ENCODE data around the gene ABHD12.

ABHD12 gene

DNA sequence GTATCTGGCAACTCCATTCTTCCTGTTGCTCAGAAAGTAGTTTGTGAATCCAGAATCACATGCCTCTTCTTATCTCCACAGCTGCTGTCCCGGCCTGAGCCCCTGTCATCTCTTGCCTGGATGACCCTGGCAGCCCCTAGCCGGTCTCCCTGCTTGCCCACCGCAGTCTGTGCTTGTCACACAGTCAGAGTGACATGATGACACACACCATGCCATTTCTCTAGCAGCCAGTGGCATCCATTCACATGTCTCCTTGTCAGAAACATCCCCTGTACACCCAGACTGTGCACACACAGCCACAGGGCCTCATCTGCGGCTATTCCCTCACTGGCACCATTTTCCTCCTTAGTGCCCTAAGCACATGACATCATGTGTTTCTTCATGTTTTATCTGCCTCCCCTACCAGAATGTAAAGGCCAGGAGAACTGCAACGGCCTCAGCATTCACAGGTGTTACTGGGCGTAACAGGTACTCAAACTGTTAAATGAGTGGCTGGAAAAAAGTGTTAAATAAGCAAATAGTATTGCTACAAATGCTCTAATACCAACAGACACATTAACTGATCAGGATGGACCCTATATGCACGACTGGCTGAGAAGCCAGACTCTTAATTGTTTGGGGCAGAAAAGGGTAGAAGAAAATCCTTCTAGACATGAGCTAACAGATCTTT lies 9.6 kb downstream of the ABHD12 start:
- DNase-seq, result no peak

DNA sequence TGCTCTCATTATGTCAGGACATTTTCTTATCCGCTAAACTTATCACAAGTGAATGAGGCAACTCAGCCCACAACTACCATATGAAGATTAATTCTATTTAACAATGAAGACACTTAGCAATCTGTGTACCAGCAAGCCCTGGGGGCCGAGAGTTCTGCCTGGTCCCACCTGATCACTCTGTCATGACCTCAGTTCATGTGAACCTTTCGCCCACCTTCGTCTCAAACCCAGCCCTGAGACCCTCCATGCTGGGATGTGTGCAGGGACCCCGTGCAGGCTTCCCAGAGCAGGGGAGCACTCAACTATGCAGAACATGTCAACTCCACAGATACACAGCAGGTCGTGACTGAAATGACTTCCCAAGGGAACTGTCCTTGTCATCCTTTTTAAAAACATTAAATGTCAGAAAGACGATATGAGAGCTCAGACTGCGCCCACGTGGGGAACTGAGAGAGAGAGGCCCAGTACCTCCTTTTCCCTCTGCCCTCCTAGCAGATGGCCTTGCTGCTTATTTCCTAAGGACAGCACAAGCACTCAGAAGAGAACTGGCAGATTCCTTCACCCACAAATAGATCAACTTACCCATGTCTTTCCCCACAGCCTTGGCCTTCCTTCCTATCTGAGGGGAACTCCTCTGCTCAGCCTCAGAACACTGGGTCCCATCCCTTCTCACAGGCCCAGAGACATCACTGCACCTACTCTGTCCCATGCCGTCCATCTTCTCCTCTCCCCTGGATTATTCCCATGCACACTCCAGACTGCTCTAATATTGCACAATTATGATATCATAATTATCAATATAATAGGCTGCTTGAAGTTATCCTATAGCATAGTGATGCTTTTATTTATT lies 11.5 kb downstream of the ABHD12 start:
- no peak for DNase-seq

DNA sequence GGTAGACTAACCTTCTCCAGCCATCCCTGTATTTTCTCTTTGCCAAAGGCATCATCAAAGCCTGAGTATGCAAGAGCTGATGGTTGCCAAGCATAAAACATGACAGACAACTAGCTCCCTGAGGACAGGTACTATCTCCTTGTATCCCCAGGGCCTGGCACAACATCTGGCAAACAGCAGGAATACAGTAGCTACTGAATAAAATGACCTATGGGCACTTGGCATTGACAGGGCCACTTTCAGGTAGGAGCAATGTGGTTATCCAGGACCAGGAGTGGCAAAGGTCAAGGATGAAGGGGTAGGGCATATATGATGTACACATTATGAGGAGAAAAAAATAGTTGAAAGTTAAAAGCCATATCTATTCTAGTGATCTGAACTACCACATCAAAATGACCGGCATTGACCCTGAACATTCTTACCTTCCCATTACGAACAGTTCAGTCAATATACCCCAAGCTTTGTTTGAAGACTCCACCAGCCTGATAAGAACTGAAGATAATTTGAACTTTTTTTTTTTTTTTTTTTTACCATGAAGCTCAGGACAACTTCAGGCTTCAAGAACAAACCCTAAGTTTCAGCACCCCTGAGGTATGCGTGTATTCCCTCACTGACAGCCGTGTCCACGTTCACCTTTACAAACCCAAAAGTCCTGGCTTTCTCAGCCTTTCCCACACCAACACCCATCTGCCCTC lies 12.3 kb downstream of the ABHD12 start:
- DNase-seq, result no peak

DNA sequence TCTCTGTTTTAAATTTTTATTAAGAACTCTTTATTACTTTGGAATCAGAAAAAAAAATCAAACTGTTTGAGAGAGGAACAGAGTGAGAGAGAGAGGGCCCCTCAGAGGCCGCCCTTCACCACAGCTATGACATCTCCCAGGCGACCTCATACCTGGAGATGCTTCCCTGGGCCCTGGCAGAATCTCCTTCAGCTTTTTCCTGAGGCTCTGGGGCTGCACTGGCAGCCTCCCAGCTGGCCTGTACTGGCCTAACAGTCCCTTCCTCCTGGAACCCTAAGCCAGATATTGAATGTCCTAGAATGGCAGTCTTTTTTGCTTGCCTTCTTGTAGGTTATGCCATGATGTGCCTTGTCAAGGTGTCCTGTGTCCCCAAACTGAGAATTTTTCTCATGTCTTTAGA lies 13.7 kb downstream of the ABHD12 start:
- no peak for DNase-seq

DNA sequence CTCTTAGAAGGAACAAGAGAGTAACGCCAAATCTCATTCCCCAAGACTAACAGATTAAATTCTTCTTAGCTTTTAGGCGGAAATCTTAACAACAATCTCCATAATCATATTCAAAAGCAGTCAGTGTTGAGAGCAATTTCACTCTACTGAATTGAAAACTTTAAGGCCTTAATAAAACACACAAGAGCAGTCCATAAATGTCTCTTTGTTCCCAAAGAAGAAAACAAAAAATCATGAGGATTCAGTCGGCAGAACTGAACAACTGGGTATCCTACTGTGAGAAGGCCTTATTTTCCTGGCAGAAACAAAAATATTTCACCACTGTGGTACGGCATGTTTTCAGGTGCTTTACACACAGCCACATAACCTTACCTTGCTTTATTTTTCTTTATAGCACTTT lies 14.4 kb downstream of the ABHD12 start:
- DNase-seq, result no peak

DNA sequence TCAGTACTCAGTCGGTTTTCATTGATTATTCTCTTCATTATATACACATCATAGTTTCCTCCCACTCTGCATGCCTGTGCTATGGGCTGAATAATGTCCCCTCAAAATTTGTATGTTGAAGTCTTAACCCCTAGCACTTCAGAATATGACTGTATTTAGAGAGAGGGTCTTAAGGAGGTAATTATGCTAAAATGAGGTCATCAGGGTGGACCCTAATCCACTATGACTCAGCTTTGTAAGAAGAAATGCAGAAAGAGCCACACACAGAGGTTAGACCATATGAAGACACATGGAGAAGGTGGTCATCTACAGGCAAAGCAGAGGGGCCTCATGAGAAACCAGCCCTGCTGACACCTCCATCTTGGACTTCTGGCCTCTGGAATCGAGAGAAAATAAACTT lies 15.8 kb downstream of the ABHD12 start:
- DNase-seq, result no peak

DNA sequence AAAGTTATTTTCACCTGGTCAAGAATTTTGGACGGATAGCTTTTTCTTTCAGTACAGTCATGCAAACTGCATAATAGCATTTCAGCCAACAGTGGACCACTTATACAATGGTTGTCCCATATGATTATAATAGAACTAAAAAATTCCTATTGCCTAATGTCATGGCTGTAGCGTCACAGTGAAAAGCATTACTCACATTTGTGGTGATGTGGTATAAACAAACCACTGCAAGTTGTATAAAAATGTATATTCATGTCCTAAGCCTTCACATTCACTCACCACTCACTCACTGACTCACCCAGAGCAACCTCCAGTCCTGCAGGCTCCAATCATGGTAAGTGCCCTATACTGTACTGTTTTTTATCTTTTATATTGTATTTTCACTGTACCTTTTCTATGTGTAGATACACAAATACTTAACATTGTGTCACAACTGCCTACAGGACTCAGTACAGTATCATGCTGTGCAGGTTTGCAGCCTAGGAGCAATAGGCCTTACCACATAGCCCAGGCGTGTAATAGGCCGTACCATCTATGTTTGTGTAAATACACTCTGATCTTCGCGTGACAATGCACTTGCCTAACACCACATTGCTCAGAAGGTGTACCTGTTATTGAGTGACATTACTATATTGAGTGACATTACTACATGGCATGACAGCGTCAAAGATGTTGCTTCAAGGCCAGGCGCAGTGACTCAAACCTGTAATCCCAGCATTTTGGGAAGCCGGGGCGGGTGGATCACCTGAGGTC lies 17.9 kb downstream of the ABHD12 start:
- DNase-seq, result no peak

DNA sequence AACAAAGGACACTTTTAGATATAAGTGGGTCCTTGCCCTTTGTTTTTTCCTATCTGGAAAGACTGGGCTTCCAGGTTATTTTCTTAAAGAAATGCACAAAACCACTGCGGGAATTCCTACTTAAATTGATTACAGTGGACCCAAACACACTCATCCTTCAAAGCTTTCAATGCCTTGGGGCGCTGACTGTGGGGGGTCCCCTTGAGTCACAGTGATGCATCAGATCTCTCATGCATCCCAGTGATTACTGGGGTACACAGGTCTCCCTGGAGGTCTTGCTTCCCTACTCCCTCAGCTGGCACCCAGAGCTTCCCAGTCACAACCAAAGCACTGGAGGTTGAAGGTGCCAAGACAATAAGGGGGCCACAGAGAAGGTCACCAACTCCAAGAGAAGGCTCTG lies 20.7 kb downstream of the ABHD12 start:
- no peak for DNase-seq

DNA sequence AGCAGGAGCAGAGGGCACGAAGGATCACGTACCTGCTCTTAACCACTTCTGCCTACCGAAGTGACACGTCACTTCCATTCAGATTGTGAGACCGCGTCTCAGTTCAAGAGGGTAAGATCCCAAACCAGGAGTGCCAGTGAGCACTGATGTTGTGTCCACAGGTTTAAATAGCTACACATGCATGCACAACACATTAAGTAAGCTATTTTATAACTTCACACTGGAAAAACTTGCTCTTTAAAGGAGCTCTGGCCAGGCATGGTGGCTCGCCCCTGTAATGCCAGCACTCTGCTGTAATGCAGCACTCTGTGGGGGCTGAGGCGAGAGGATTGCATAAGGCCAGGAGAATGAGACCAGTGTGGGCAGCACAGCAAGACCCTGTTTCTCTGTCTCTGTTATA lies 21.1 kb downstream of the ABHD12 start:
- no peak for DNase-seq

DNA sequence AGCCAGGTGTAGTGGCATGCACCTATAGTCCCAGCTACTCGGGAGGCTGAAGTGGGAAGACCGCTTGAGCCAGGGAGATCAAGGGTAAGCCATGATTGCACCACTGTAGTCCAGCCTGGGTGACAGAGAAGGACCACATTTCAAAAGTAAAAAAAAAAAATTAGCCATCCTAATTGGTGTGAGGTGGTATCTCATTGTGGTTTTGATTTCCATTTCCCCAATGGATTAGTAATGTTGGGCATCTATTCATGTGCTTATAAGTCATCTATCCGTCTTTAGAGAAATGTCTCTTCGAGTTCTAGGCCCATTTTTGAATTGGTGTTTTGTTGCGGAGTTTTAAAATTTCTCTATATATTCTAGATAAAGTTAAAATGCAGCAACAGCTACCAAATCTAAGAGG lies 21.7 kb downstream of the ABHD12 start:
- no peak for DNase-seq

DNA sequence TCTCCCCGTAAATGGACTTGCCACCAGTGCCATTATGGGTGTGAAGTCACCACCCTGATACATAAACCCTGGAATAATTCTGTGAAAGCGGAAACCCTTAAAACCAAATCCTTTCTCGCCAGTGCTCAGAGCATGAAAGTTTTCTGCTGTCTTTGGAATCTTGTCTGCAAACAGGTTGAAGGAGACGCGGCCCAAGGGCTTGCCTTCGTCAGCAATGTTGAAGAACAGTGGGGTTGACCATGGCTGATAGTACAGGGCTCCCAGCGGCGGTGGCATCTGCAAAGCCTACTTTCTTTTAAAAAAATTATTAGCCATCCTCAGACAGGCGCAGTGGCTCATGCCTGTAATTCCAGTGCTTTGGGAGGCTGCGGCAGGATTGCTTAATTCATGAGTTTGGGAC lies 22.1 kb downstream of the ABHD12 start:
- no peak for DNase-seq

DNA sequence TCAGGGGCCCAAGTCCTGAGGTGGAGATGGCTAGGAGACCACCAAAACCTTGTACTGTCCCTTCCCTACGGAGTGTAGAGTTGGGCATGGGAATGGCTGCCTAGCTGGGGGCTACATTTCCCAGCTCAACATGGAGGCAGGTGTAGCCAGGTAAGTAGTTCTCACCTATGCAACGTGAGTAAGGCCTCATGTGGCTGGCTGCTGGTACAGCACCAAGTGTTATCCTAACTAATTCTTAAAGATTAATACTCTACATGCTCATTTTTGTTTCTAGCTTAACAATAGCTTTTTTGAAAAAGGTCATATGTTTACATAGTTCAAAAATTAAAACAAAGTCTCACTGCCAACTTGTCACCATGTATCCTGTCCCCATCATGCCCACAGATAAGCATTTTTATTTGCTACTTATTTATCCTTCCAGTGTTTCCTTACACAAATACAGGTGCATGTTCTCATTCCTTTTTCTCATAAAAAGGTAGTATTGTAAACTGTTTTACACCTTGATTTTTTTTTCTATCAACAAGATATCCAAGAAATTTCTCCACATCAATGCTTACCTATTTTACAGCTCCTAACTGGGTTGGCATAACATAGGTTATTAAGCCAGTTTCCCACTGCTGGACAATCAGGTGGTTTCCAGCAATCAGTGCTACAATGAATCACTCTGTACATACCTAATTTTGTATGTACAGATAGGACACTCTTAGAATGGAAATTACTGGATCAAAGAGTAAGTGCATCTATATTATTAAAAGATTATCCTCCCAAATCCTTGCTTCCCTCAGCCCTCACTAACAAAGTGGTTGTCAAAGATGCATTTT lies 25.5 kb downstream of the ABHD12 start:
- no peak for DNase-seq

DNA sequence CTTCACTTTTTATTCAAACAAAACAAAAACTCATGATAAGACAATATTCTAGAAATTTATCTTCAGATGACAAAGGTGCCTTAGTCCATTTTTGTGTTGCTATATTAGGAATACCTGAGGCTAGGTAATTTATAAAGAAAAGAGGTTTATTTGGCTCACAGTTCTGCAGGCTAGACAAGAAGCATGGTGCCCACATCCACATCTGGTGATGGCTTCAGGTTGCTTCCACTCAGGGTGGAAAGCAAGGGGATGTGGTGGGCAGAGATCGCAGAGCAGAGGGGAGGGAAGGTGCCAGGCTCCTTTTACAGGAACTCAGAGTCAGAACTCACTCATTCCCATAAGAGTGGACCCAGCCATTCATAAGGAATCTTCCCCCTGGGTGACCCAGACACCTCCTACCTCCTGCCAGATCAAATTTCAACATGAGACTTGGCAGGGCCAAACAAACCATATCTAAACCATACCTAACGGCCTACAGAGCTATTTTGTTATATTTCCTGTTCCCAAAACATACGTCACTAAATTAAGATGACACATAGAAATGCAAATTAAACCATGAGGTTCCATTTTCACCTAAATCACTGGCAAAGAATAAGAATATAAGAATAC lies 26.4 kb downstream of the ABHD12 start:
- no peak for DNase-seq

DNA sequence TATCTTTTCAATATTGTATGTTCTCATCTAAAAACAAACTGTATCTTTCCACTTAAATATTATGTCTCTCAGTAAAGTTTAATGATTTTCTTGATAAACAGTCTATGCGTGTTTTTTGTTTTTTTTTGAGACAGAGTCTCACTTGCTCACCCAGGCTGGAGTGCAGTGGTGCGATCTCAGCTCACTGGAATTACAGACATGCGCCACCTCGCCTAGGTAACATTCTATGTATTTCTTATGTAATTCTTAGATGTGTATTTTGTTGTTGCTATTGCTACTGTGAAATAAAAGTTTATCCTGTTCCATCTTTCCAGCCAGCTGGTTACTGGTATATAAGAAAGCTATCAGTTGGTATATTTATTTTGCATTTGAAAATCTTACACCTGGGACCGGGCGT lies 29.4 kb downstream of the ABHD12 start:
- no peak for DNase-seq

DNA sequence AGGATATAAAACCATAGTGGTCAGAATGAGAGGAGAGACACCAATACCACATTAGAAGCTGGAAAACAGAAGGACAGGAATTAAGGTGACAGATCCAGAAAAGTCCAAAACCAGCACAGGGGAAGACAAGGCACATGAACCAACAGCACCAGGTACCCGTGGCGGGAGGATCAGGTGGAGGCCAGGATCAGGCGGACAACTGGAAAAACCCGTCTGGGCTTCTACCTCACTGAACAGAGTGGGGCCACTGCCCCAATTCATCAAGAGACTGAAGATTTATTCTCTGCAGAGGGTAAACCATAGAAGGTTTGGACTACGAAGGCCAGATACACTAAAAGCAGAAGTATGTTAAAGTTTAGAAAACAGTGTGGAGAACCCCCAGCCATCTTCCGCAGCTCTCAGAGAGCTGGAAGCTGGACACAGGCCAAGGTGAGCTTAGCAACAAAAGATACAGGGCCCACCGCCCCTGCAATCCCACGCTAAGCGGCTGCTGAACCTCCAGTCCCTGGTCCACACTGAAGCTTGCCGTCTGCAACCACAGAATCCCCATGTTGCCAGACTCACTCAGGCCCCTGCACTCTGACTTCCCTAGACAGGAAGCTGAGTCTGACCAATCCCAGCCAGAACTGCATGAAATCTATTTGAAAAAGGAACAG lies 29.9 kb downstream of the ABHD12 start:
- no peak for DNase-seq

DNA sequence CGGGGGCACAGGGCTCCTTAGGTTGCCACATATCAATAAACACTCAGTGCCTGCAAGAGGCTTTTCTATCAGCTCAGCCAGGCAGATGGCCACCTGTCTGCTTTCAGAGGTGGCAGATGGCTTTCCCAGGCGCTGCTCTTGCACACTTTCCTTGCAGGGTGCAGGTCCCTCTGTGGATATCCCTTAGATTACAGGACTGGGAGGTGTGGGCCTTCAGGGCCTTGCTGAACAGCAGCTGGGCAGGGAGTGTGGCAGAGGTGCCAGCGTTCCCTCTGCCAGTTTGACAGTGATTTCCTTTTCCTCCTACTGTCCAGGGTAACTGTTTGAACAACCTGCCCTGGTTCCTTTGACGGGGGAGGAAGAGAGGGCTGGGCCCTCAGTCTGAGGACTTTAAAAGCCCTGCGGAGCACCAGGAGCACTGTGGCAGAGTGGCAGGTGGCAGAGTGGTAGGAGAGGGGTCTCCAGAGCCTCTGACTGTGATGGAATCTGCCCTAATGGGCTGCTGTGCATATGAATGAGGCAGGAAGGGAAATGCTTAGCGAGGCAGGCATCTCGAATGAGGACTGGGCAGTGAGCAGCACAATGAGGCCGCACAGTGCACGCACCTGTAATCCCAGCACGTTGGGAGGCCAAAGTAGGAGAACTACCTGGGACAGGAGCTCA lies 34.2 kb downstream of the ABHD12 start:
- no peak for DNase-seq

DNA sequence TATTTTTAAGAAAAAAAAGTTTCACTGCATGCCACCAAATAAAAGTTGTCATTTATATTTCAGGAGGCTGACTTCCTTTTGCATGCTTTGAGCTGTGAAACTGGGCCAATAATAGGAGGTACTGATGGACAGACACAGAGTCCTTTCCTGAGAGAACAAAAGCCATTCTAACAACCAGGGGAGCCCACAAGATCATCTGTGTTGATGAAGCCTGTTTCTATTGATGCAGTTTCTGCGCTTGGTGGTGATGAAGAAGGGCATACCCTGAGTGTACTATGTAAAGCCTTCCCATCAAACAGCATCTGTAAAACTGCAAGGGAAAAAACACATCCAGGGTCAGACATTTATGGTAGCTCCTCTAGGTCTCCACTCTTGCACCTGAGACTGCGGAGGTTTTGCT lies 34.8 kb downstream of the ABHD12 start:
- no peak for DNase-seq

DNA sequence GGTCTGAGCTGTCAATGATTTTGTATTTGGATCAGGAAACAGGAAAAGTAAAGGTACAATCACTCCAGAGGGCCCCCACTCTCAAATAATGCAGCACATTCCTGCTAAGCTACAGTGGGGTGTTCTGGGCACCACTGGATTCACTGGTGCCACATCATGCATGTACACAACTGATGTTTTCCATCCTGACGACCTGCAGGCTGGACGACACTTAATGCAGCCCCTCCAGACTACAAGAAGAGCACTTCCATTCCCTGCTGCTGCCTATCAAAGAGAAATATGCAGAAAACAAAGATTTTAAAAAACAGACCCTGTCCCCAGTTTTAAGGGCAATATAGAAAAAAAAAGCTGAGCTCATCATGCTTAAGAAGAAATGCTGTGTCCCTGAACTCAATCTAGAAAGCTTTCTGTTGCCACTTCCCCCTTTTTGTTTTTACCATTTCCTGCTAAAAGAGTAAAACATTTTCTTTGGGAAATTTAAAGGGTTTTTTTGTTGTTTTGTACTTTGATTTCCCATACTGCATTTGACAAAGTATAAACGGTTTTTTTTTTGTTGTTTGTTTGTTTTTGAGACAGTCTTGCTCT lies 35.5 kb downstream of the ABHD12 start:
- no peak for DNase-seq

DNA sequence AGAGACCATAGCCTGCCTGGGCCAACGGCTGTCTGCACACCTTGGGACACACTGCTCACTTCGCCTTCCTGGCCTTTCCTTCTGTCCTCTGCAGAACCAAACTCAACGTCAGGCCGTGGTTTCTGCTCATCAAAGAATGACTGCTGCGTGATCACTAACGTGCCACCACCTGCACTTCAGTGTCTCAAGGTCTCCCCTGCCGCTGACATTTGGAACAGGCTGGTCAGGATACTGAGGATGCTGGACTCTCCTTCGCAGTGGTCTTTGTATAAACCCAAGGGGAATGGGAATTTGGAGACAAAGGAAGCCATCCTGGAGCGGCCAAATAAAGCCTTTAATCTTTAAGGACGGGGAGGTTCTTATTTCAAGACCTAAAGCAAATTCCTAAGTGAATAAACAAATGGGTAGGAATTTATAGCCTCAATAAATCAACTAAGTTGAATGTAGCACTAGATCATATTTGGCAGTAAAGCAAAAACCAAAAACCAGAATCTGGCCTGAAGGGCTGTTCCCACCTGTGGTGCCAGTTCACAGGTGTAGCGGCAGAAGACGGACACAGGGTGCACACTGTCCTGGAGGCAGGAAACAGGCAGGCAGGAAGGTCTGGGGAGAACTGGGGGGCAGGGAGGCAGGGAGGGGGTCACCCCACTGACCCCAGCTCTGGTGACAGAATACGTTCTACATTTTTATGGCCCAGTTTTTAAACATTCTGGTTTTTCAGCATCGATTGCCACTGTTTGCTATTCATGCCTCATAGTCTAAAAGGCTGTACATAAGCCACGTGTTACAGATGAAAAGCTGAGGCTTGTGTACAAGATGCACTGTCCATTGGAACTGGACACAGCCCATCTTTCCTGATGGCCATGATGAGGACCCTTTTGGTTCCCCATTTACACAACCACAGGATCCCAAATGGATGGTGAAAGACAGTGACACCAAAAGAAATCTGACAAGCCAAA lies 36.6 kb downstream of the ABHD12 start:
- no peak for DNase-seq

All from activated CD8-positive, alpha-beta memory T cell treated with anti-CD3 and anti-CD28 coated beads for 24 hours (primary cell).